Testis (tissue), 3 donors: ENCODE results near the gene SELENOM. TPM values are rescaled to one million over a fixed set of nuclear protein-coding genes. Genes with fewer than 3 reads are reported as not detected.
"Not testable (repeated sequence)": the region's sequence is repeated elsewhere in the genome, so short reads cannot be mapped to it uniquely, and the experiment has no call there.

ENCODE experiments used
- DNase-seq: peaks from one replicate; pipeline ENCODE4 v3.0.0-alpha.2; 2019
- H3K27ac ChIP-seq, 2 donors: fragments of 200-600 bp; sonication (generic); one replicate each; pipeline ENCODE4 v1.5.1; 2019
- H3K27me3 ChIP-seq: fragments of 200-600 bp; sonication (generic); one replicate; pipeline ENCODE4 v1.5.1; 2019
- H3K36me3 ChIP-seq: fragments of 200-600 bp; sonication (generic); one replicate; pipeline ENCODE4 v1.5.1; 2017; ENCODE audit warnings: low read depth; ENCODE audit errors: missing control alignments
- H3K4me1 ChIP-seq: fragments of 200-600 bp; sonication (generic); one replicate; pipeline ENCODE4 v1.5.1; 2019
- H3K4me3 ChIP-seq, 2 donors: fragments of 200-600 bp; sonication (generic); one replicate each; pipeline ENCODE4 v1.5.1; 2017 to 2019
- H3K9me3 ChIP-seq: fragments of 200-600 bp; sonication (generic); one replicate; pipeline ENCODE4 v1.5.1; 2017
- CTCF ChIP-seq, 3 experiments: fragments of 450-650 bp in 2 of 3; fragments of 200-600 bp in 1 of 3; sonication (generic) in 1 of 3; IDR thresholded peaks; one replicate each; pipeline ENCODE4 v1.5.1; 2016 to 2019; ENCODE audit warnings: antibody characterized with exemption in 3 of 3, mild to moderate bottlenecking in 2 of 3, moderate library complexity in 1 of 3
- POLR2A ChIP-seq: fragments of 450-650 bp; IDR thresholded peaks from one replicate; pipeline ENCODE4 v1.6.1; 2017; ENCODE audit warnings: antibody characterized with exemption, mild to moderate bottlenecking, moderate library complexity
- WGBS, 2 donors: methylation state at CpG; one replicate each; pipeline ENCODE4 v1.1.5; 2018; 5-methylcytosine and 5-hydroxymethylcytosine counted together
- intact Hi-C: fragments of 100-400 bp; cut with DNase I; formaldehyde crosslinking; loops from one replicate; pipeline ENCODE4 v1.15.1; 2023; ENCODE audit warnings: low total_unique reads
- polyA plus RNA-seq: library from polyadenylated mRNA; stranded (reverse); fragments of 350-450 nt; fragmentation: Illumina TruSeq; extraction: RNeasy Lipid Tissue Mini Kit (QIAGEN cat#74804); gene quantifications from one replicate; pipeline ENCODE4 v1.2.3, GENCODE V29; 2014; ENCODE audit warnings: low read depth, low replicate concordance; ENCODE audit not compliant: insufficient read depth
- total RNA-seq, 2 donors: library from RNA; depleted of rRNA; stranded (reverse); fragments of >200 nt; gene quantifications; one replicate each; pipeline ENCODE4 v1.2.3, GENCODE V29; 2016

The SELENOM gene
- total and polyA plus RNA-seq, 3 donors from 2014 or later: 77.4 to 102 (median 82.8) TPM

- Histone ChIP-seq H3K9me3 (no peaks in the 10 kb centered on the region), H3K36me3 (no peaks in the 10 kb centered on the region), H3K4me3 (peak overlapping the region; percentile 71 to 79), H3K4me1 (peaks cover 36% of the 10 kb centered on the region), H3K27ac (peak overlapping the region; percentile 67 to 90), H3K27me3 (no peaks in the 10 kb centered on the region)
- intact Hi-C loops: no loop called here
- TF ChIP-seq POLR2A (no peak), CTCF (IDR thresholded peaks at IDR 0.05) (no peak)
- 56 to 60% methylated on average over 5 to 6 of the region's 6 CpGs for WGBS, 2 donors
- no peak for DNase-seq
These were observed 25.3 kb downstream of the SELENOM start for GRCh38 chr22:31081963-31082605.

GRCh38 chr22:31080848-31081649 lies 26.3 kb downstream of the SELENOM start, which contains the start of gene SMTN:
TSS of gene SMTN (plus strand) at chr22:31081318. CDS start at chr22:31083259, 1,941 bp downstream.
- H3K4me1 ChIP-seq: peaks cover 35% of the 10 kb centered on the region
- peak within 1 kb of the TSS; percentile 81 to 90 for H3K27ac ChIP-seq
- DNase-seq: peak; percentile 94
- WGBS, 2 donors: 1% methylated on average over 12 to 61 of the region's 63 CpGs
- no peaks in the 10 kb centered on the region for H3K36me3 ChIP-seq
- peak; percentile 98 for TF ChIP-seq POLR2A
- no peak for TF ChIP-seq CTCF (IDR thresholded peaks at IDR 0.05)
- H3K27me3 ChIP-seq: no peaks in the 10 kb centered on the region
- H3K9me3 ChIP-seq: no peaks in the 10 kb centered on the region
- intact Hi-C loops: no loop called here
- peak within 1 kb of the TSS; percentile 71 to 79 for H3K4me3 ChIP-seq

DNA sequence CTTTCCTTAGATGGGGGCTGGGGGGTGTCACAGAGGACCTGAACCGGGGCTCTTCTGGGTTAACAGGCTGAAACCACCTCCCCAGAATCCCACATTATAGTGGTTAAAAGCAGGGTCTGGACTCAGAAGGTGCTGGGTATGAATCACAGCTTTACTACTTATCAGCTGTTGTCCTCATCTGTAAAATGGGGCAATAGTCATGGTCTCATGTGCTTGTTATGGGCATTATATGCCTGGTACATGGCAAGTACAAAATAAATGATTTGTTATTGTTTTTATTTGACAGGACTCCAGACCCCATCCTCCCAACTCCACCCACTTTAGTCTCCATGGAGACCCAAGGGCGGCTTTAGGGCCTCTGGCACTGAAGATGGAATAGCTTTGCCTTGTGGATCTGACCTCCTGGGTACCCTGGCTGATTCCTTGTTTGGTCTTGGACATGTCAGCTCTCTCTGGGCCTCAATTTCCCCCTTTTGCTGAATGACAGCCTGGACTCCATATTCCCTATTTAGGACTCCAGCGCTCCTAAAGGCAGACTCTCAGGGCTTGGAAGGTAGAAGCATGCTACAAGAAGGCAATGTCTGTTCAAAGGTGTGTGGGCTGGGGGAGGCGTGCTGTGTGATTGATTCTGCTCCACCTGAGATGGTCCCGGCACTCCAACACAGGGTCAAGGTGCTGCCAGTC lies 27.1 kb downstream of the SELENOM start:
- TF ChIP-seq POLR2A (no peak), CTCF (IDR thresholded peaks at IDR 0.05) (no peak)

DNA sequence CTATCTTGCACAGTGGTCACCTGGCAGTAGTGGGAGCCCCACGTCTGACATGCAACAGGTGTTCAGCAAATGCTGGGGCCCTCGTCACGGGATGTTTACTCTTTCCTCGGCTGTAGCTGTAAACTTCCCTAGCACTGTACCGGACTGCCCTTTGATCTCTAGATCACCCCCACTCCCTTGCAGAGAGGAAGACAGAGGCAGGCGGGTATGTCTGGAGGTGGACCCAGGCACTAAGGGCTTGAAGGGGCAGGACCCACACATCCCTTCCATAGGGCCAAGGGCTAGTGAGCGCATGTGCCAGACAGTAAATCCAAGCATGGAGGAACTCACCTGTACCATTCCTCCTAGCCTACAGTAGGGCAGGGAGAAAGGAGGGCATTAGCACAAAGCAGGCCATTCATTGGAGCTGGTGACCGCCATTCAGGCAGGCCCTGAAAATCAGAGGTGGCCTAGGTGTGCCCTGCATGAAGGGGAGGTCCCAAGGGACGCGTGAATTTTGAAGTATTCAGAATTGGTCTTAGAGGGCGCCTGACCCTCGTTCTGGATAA lies 28.2 kb downstream of the SELENOM start:
- Histone ChIP-seq H3K9me3 (no peaks in the 10 kb centered on the region), H3K27me3 (no peaks in the 10 kb centered on the region), H3K27ac (no peak overlapping the region), H3K36me3 (no peaks in the 10 kb centered on the region), H3K4me1 (peaks cover 23% of the 10 kb centered on the region), H3K4me3 (no peak overlapping the region)
- no peak for TF ChIP-seq POLR2A
- no peak for TF ChIP-seq CTCF (IDR thresholded peaks at IDR 0.05)
- intact Hi-C loops: no loop called here
- WGBS, 2 donors: 81 to 90% methylated on average over 11 to 12 of the region's 12 CpGs
- DNase-seq: no peak

More for the DNA sequence above, 27.1 kb downstream of the SELENOM start:
- DNase-seq: no peak
- H3K4me1 ChIP-seq: peaks cover 28% of the 10 kb centered on the region
- H3K27me3 ChIP-seq: no peaks in the 10 kb centered on the region
- 26 to 27% methylated on average over 5 of the region's 5 CpGs for WGBS, 2 donors
- intact Hi-C loops: no loop called here
- no peaks in the 10 kb centered on the region for H3K36me3 ChIP-seq
- peak overlapping the region; percentile 71 to 79 for H3K4me3 ChIP-seq
- no peaks in the 10 kb centered on the region for H3K9me3 ChIP-seq
- H3K27ac ChIP-seq: peak overlapping the region; percentile 81 to 90

GRCh38 chr22:31078389-31078788 lies 29.0 kb downstream of the SELENOM start:
- H3K27ac ChIP-seq, intact Hi-C loops, DNase-seq, H3K4me3 ChIP-seq, H3K36me3 ChIP-seq, H3K27me3 ChIP-seq, H3K9me3 ChIP-seq: not testable (repeated sequence)
- 97 to 100% methylated on average over 2 of the region's 2 CpGs for WGBS, 2 donors
- peaks cover 15% of the 10 kb centered on the region for H3K4me1 ChIP-seq
